GM10266 (cell line): ENCODE data around the gene ATP8B2.
"Not testable (repeated sequence)": the region's sequence is repeated elsewhere in the genome, so short reads cannot be mapped to it uniquely, and the experiment has no call there.

Experiments used
- DNase-seq: peaks from one replicate; pipeline ENCODE4 v3.0.0; 2012; ENCODE audit errors: extremely low spot score
- TF ChIP-seq, protein P1 (sequence below): IDR thresholded peaks from 2 replicates; pipeline ENCODE4 v1.5.1; 2012; ENCODE audit warnings: mild to moderate bottlenecking, low read depth; ENCODE audit not compliant: control insufficient read depth, insufficient read depth; ENCODE audit errors: missing control alignments

The ATP8B2 gene

DNA sequence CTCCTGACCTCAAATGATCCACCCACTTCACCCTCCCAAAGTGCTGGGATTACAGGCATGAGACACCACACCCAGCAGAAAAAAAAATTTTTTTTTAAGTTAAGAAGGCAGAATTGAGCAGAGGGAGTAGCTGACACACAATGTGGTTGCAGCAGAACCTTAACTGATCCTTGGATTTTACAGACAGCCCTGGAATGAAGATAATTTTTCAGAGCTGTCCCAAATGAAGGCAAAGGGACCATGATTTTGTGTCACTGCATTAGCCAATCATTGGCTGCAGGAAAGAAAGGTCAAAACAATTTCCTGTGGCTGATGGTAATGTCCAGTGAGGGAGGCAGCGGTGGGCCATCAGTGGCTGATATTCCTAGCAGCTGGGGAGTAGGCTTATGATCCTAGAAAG is 23.7 kb upstream of the ATP8B2 start:
- TF ChIP-seq, protein P1, sequence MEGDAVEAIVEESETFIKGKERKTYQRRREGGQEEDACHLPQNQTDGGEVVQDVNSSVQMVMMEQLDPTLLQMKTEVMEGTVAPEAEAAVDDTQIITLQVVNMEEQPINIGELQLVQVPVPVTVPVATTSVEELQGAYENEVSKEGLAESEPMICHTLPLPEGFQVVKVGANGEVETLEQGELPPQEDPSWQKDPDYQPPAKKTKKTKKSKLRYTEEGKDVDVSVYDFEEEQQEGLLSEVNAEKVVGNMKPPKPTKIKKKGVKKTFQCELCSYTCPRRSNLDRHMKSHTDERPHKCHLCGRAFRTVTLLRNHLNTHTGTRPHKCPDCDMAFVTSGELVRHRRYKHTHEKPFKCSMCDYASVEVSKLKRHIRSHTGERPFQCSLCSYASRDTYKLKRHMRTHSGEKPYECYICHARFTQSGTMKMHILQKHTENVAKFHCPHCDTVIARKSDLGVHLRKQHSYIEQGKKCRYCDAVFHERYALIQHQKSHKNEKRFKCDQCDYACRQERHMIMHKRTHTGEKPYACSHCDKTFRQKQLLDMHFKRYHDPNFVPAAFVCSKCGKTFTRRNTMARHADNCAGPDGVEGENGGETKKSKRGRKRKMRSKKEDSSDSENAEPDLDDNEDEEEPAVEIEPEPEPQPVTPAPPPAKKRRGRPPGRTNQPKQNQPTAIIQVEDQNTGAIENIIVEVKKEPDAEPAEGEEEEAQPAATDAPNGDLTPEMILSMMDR, result no peak
- no peak for DNase-seq

DNA sequence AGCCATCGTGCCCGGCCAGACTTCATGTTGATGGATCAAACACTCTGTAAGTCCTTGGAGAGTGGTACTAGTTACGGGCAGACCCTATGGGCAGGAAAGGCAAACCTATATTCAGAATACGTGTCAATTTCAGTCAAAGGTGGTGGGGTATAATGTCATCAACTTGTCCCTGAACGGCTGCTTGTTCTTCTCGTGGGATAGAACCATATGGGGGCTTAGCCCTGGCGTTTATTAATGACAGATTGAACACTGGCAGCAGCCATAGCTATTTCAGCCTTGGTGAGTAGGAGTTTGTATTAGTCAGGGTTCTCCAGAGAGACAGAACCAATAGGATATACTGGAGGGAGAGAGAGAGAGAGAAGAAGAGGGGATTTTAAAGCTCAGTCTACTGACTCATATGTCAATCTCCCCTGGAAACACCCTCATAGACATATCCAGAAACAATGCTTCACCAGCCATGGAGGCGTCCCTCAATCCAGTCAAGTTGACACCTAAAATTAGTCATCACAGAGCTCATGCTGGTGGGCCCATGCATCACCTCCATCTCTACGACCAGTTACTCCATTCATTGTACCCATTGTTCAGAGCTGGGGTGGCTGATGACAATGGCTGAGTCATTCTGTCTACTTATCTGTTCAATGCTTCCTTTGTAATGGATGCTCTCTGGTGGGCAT is 20.5 kb upstream of the ATP8B2 start:
- peak; percentile 16 for DNase-seq
- TF ChIP-seq, protein P1, result no peak

DNA sequence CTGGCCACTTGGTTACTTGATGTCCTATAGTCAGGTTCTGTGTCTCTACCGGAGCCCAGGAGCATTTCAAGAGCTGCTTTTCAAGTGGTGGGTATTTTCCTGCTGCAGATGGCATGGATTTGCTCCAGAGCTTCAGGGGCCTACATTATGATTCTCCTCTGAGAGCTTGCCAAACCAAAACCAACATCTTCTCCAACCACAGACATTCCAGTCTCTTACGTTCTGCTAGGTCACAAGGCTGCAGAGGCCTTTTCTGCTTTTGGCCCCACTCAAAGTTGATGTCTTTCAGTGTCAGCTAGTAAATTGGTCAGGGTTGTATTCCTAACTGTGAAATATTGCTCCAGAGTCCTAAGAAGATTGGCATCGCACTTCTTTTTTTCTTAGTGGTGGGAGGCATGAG is 19.2 kb upstream of the ATP8B2 start:
- no peak for DNase-seq
- TF ChIP-seq, protein P1, result no peak

DNA sequence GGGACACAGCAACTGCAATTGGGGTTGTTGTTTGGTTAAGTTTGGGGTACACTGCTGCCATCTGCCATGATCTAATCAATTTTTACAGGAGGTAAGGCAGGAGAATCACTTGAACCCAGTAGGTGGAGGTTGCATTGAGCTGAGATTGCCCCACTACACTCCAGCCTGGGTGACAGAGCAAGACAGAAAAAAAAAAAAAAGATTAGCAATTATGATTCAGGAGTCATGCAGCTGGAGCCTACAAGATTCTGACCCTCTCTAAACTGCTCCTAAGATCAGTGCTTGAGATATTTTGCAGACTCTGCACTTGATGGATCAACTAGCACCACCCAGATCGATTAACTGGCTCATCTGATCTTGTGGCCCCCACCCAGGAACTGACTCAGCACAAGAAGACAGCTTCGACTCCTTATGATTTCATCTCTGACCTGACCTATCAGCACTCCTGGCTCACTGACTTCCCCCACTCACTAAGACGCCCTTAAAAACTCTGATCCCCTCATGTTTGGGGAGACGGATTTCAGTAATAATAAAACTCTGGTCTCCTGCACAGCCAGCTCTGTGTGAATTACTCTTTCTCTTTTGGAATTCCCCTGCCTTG is 17.6 kb upstream of the ATP8B2 start:
- DNase-seq, result not testable (repeated sequence)

DNA sequence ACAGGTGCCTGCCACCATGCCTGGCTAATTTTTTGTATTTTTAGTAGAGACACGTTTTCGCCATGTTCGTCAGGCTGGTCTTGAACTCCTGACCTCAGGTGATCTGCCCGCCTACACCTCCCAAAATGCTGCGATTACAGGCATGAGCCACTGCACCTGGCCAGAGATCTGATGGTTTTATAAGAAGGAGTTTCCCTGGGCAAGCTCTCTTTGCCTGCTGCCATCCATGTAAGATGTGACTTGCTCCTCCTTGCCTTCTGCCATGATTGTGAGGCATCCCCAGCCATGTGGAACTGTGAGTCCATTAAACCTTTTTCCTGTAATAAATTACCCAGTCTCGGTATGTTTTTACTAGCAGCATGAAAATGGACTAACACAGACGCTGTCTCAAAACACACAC is 16.2 kb upstream of the ATP8B2 start:
- not testable (repeated sequence) for DNase-seq

DNA sequence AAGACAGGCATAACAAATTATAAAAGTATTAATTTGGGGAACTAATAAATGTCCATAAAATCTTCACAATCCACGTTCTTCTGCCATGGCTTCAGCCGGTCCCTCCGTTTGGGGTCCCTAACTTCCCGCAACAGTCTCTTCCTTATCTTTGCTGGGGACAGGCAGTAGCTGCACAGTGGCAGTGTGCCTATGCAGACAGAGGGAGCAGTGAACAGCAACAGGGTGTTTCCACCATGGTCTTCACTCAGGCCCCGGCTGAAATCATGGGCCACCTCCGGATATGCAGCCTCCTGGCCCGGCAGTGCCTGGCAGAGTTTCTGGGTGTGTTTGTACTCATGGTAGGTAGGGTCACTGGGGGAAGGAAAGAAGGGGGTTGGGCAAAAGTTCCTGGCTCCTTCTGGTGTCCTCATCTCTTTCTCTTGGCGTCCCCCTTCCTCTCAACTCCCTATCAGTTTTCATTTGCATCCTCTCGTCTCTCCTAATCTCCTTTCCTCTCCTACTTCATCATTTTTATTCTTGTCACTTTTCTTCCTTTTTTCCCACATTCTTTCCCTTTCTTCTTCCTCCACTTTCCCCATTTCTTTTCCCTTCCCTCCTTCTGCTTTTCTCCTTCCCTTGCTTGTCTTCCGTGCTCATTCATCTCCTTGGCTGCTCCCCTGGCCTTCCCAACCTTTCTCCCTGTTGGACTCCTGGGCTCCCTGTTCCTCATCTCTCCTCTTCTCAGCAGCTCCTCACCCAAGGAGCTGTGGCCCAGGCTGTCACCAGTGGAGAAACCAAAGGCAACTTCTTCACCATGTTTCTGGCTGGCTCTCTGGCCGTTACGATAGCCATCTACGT is 12.9 kb upstream of the ATP8B2 start:
- DNase-seq, result not testable (repeated sequence)

DNA sequence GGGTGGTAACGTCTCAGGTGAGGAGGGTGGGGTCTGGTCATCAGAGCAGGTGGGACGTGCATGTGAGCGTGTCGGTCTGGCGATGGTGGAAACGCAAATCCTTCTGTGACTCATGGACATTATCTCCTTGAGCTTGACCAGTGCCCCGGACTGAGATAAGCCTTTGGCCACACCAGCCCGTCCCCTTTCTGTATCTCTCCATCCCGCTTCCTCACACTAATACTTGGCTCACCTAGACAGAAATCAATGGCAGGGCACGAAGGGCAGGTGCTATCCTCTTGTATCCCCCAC is 12.3 kb upstream of the ATP8B2 start:
- DNase-seq, result no peak
- TF ChIP-seq, protein P1, result no peak

DNA sequence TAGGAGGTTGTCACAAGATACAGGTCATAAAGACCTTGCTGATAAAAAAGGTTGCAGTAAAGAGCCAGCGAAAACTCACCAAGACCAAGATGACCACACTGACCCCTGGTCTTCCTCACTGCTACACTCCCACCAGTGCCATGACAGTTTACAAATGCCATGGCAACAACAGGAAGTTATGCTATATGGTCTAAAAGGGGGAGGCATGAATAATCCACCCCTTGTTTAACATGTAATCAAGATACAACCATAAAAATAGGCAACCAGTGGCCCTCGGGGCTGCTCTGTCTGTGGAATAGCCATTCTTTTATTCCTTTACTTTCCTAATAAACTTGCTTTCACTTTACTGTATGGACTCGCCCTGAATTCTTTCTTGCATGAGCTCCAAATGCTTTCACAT is 11.1 kb upstream of the ATP8B2 start:
- not testable (repeated sequence) for DNase-seq

DNA sequence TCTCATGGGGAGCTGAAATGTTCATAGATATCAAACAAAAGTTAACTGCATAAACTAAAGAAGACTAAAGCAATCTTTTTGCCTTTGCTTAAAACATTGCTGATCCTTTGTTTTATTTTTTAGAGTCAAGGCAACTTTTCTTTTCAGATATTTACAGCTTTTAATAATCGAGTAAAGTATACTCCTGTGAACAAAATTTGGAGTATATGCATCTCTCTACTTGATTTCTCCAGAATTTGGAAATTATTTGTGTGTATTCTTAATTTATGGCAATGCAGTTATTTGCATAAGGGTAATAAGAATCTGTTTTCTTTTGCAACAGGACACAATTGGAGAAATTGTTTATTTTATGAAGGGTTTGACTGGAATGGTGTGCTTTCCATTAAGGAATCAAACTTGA is 8.6 kb upstream of the ATP8B2 start:
- no peak for DNase-seq
- TF ChIP-seq, protein P1, result no peak
